Activated CD4-positive, alpha-beta T cell treated with anti-CD3 and anti-CD28 coated beads, Interleukin-2, amount 50 U/mL, for 1 hour (primary cell): Measurements from ENCODE around the gene HAGH.

ENCODE experiments used
- DNase-seq: peaks from one replicate; pipeline ENCODE4 v3.0.0-alpha.2; 2020

The HAGH gene

GRCh38 chr16:1831186-1832075, 4.8 kb upstream of the HAGH start:
- DNase-seq: no peak

- DNase-seq: no peak
Observed at GRCh38 chr16:1830213-1830612, 3.6 kb upstream of the HAGH start.

- no peak for DNase-seq
Observed at GRCh38 chr16:1828645-1829410, 2.2 kb upstream of the HAGH start.

- peak; percentile 66 for DNase-seq
Observed at GRCh38 chr16:1825864-1826690, 548 bp downstream of the HAGH start.

- DNase-seq: no peak
Observed at GRCh38 chr16:1825381-1825863, 1.2 kb downstream of the HAGH start.

GRCh38 chr16:1823821-1824220, 2.8 kb downstream of the HAGH start:
- DNase-seq: no peak

- DNase-seq: no peak
Observed at GRCh38 chr16:1822801-1823200, 3.8 kb downstream of the HAGH start.

GRCh38 chr16:1821861-1822611, 4.6 kb downstream of the HAGH start:
- DNase-seq: no peak

GRCh38 chr16:1820946-1821290, 5.7 kb downstream of the HAGH start:
- no peak for DNase-seq

- DNase-seq: no peak
Observed at GRCh38 chr16:1820096-1820945, 6.3 kb downstream of the HAGH start.

GRCh38 chr16:1819611-1820010, 7.0 kb downstream of the HAGH start:
- no peak for DNase-seq

- no peak for DNase-seq
Observed at GRCh38 chr16:1818873-1819525, 7.6 kb downstream of the HAGH start.

GRCh38 chr16:1818204-1818872, 8.3 kb downstream of the HAGH start:
- DNase-seq: no peak

- DNase-seq: no peak
Observed at GRCh38 chr16:1817716-1818115, 8.9 kb downstream of the HAGH start.

GRCh38 chr16:1817276-1817589, 9.4 kb downstream of the HAGH start:
- no peak for DNase-seq

- DNase-seq: no peak
Observed at GRCh38 chr16:1816396-1817275, 10.0 kb downstream of the HAGH start.

- DNase-seq: no peak
Observed at GRCh38 chr16:1815461-1815860, 11.2 kb downstream of the HAGH start.

GRCh38 chr16:1812732-1813163, 13.9 kb downstream of the HAGH start:
- DNase-seq: peak; percentile 54

- DNase-seq: no peak
Observed at GRCh38 chr16:1810536-1810935, 16.1 kb downstream of the HAGH start.
